Measurements from ENCODE around the gene NUP160. TPM values are rescaled to one million over a fixed set of nuclear protein-coding genes. Genes with fewer than 3 reads are reported as not detected.

Gene NUP160
- total RNA-seq, 1 experiment from 2014 or later: 32.9 TPM

Other genes starting within 250 kb of the NUP160 start
- gene MTCH2, start 205.8 kb downstream of the NUP160 start, total RNA-seq (2014; rRNA removed; shearing (Covaris generic)): 116 and 177 TPM in 2 replicates
- 0.12 TPM in 2 replicates for gene AGBL2, start 133.0 kb downstream of the NUP160 start, total RNA-seq (2014; rRNA removed; shearing (Covaris generic))
- 13.1 and 17.6 TPM in 2 replicates for gene FNBP4, start 81.0 kb downstream of the NUP160 start, total RNA-seq (2014; rRNA removed; shearing (Covaris generic))
- 16.5 and 19.9 TPM in 2 replicates for gene PTPRJ, start 132.2 kb upstream of the NUP160 start, total RNA-seq (2014; rRNA removed; shearing (Covaris generic))